Mesenchymal stem cell (in vitro differentiated cells and primary cell): Measurements from ENCODE around the gene PRPF19.

Experiments used
- DNase-seq: peaks from one replicate; pipeline ENCODE4 v3.0.0-alpha.2; 2013
- H2AFZ ChIP-seq: one replicate; pipeline ENCODE4 v1.6.1; 2013; ENCODE audit warnings: low read depth, mild to moderate bottlenecking, control low read depth, inconsistent platforms, low read length, moderate library complexity
- H2AK5ac ChIP-seq: 2 replicates; pipeline ENCODE4 v1.6.1; 2013; ENCODE audit warnings: low read length, moderate library complexity, mild to moderate bottlenecking, inconsistent platforms; ENCODE audit not compliant: severe bottlenecking
- H2BK120ac ChIP-seq: one replicate; pipeline ENCODE4 v1.6.1; 2013; ENCODE audit warnings: low read depth, mild to moderate bottlenecking, inconsistent platforms, low read length, moderate library complexity
- H2BK12ac ChIP-seq, 2 experiments: one replicate each; pipeline ENCODE4 v1.6.1; 2013; ENCODE audit warnings: inconsistent platforms in 2 of 2, low read length in 2 of 2, mild to moderate bottlenecking in 2 of 2, moderate library complexity in 2 of 2, control low read depth in 1 of 2
- H2BK15ac ChIP-seq: one replicate; pipeline ENCODE4 v1.6.1; 2013; ENCODE audit warnings: mild to moderate bottlenecking, low read depth, inconsistent platforms; ENCODE audit not compliant: poor library complexity, severe bottlenecking
- H2BK5ac ChIP-seq: 2 replicates; pipeline ENCODE4 v1.6.1; 2013; ENCODE audit warnings: low read depth, mild to moderate bottlenecking, low read length, control low read depth, inconsistent platforms; ENCODE audit not compliant: poor library complexity, severe bottlenecking
- H3K14ac ChIP-seq, 2 experiments: one replicate each; pipeline ENCODE4 v1.6.1; 2013; ENCODE audit warnings: inconsistent platforms in 2 of 2, low read length in 2 of 2, control low read depth in 1 of 2, mild to moderate bottlenecking in 1 of 2, moderate library complexity in 1 of 2
- H3K18ac ChIP-seq, 2 experiments: one replicate each; pipeline ENCODE4 v1.6.1; 2013; ENCODE audit warnings: inconsistent platforms in 2 of 2, low read length in 2 of 2, control low read depth in 1 of 2, low read depth in 1 of 2, mild to moderate bottlenecking in 1 of 2
- H3K23ac ChIP-seq, 2 experiments: one replicate each; pipeline ENCODE4 v1.6.1; 2013; ENCODE audit warnings: inconsistent platforms in 2 of 2, low read length in 2 of 2, mild to moderate bottlenecking in 2 of 2, moderate library complexity in 2 of 2, control low read depth in 1 of 2
- H3K27ac ChIP-seq: 2 replicates; pipeline ENCODE4 v1.5.1; 2013; ENCODE audit warnings: mild to moderate bottlenecking, moderate library complexity, low read length, control low read depth, inconsistent platforms; ENCODE audit not compliant: poor library complexity, severe bottlenecking
- H3K27me3 ChIP-seq, 2 experiments: 2 replicates each; pipeline versions ENCODE4 v1.6.1 to v1.7.0; 2013; ENCODE audit warnings: low read length in 2 of 2, mild to moderate bottlenecking in 2 of 2, moderate library complexity in 2 of 2, control low read depth in 1 of 2, inconsistent platforms in 1 of 2; ENCODE audit not compliant: control insufficient read depth in 1 of 2, insufficient read depth in 1 of 2
- H3K36me3 ChIP-seq, 2 experiments: 2 replicates each; pipeline versions ENCODE4 v1.6.1 to v1.7.0; 2013; ENCODE audit warnings: low read length in 2 of 2, control low read depth in 1 of 2, inconsistent platforms in 1 of 2, low read depth in 1 of 2, mild to moderate bottlenecking in 1 of 2; ENCODE audit not compliant: insufficient read depth in 2 of 2, control insufficient read depth in 1 of 2
- H3K4ac ChIP-seq, 2 experiments: one replicate each; pipeline ENCODE4 v1.6.1; 2013; ENCODE audit warnings: inconsistent platforms in 2 of 2, low read length in 2 of 2, mild to moderate bottlenecking in 2 of 2, moderate library complexity in 2 of 2, control low read depth in 1 of 2, low read depth in 1 of 2
- H3K4me1 ChIP-seq: 2 replicates; pipeline ENCODE4 v1.6.1; 2013; ENCODE audit warnings: low read depth, low read length, control low read depth; ENCODE audit not compliant: control insufficient read depth, insufficient read depth
- H3K4me2 ChIP-seq: 2 replicates; pipeline ENCODE4 v1.6.1; 2013; ENCODE audit warnings: low read length, mild to moderate bottlenecking, inconsistent platforms; ENCODE audit not compliant: poor library complexity, severe bottlenecking
- H3K4me3 ChIP-seq, 2 experiments: 2 replicates each; pipeline versions ENCODE4 v1.5.1 to v1.7.0; 2013; ENCODE audit warnings: low read length in 2 of 2, mild to moderate bottlenecking in 2 of 2, control low read depth in 1 of 2, low read depth in 1 of 2; ENCODE audit not compliant: insufficient read depth in 1 of 2
- H3K79me1 ChIP-seq: replicated peaks from 2 replicates; pipeline ENCODE4 v1.6.1; 2013; ENCODE audit warnings: mild to moderate bottlenecking, control low read depth, low read length, inconsistent platforms; ENCODE audit not compliant: poor library complexity, severe bottlenecking
- H3K9ac ChIP-seq: 2 replicates; pipeline ENCODE4 v1.7.0; 2013; ENCODE audit warnings: mild to moderate bottlenecking, low read length, moderate library complexity
- H3K9me3 ChIP-seq: 2 replicates; pipeline ENCODE4 v1.7.0; 2013; ENCODE audit warnings: mild to moderate bottlenecking, low read length; ENCODE audit not compliant: control insufficient read depth
- H4K8ac ChIP-seq: one replicate; pipeline ENCODE4 v1.6.1; 2013; ENCODE audit warnings: inconsistent platforms, mild to moderate bottlenecking, low read length, moderate library complexity
- H4K91ac ChIP-seq: one replicate; pipeline ENCODE4 v1.6.1; 2013; ENCODE audit warnings: mild to moderate bottlenecking, low read length, inconsistent platforms
- WGBS: methylation state at CpG from one replicate; pipeline ENCODE4 v1.1.7; 2013; ENCODE audit warnings: mixed read lengths; 5-methylcytosine and 5-hydroxymethylcytosine counted together

Gene PRPF19

GRCh38 chr11:60945295-60945667 lies 38.9 kb upstream of the PRPF19 start:
- H2BK12ac ChIP-seq, result no peak overlapping the region
- H4K91ac ChIP-seq, result no peak overlapping the region
- no peak overlapping the region for H2BK15ac ChIP-seq
- no peak overlapping the region for H3K9ac ChIP-seq
- no peaks in the 10 kb centered on the region for H3K27me3 ChIP-seq
- no peak overlapping the region for H3K27ac ChIP-seq
- H4K8ac ChIP-seq, result no peak overlapping the region
- H2AK5ac ChIP-seq, result no peak overlapping the region
- H3K4me3 ChIP-seq, result no peak overlapping the region
- H3K36me3 ChIP-seq, result peaks cover 27 to 51% of the 10 kb centered on the region in 2 experiments
- H3K9me3 ChIP-seq, result no peaks in the 10 kb centered on the region
- WGBS, result 82% methylated on average over 3 of the region's 5 CpGs
- H2AFZ ChIP-seq, result no peak overlapping the region
- no peak overlapping the region for H3K23ac ChIP-seq
- H2BK120ac ChIP-seq, result no peak overlapping the region
- H3K18ac ChIP-seq, result no peak overlapping the region
- no peak overlapping the region for H2BK5ac ChIP-seq
- H3K79me1 ChIP-seq, result peaks cover 6% of the 10 kb centered on the region
- DNase-seq, result no peak
- H3K14ac ChIP-seq, result no peak overlapping the region
- peaks cover 4% of the 10 kb centered on the region for H3K4me1 ChIP-seq
- no peak overlapping the region for H3K4me2 ChIP-seq
- no peak overlapping the region for H3K4ac ChIP-seq

GRCh38 chr11:60944490-60945294 lies 38.3 kb upstream of the PRPF19 start:
- no peak overlapping the region for H3K9ac ChIP-seq
- H2BK5ac ChIP-seq, result no peak overlapping the region
- 93% methylated on average over 9 of the region's 11 CpGs for WGBS
- H3K27me3 ChIP-seq, result no peaks in the 10 kb centered on the region
- no peak overlapping the region for H3K23ac ChIP-seq
- H2AFZ ChIP-seq, result no peak overlapping the region
- H3K9me3 ChIP-seq, result no peaks in the 10 kb centered on the region
- H3K27ac ChIP-seq, result no peak overlapping the region
- H2BK120ac ChIP-seq, result no peak overlapping the region
- H3K4me2 ChIP-seq, result no peak overlapping the region
- no peak overlapping the region for H3K14ac ChIP-seq
- no peak for DNase-seq
- no peak overlapping the region for H2BK15ac ChIP-seq
- H3K4me1 ChIP-seq, result peaks cover 4% of the 10 kb centered on the region
- H3K36me3 ChIP-seq, result peaks cover 27 to 53% of the 10 kb centered on the region in 2 experiments
- peaks cover 6% of the 10 kb centered on the region for H3K79me1 ChIP-seq
- H2AK5ac ChIP-seq, result no peak overlapping the region
- H4K91ac ChIP-seq, result no peak overlapping the region
- H3K18ac ChIP-seq, result no peak overlapping the region
- no peak overlapping the region for H3K4me3 ChIP-seq
- H2BK12ac ChIP-seq, result no peak overlapping the region
- no peak overlapping the region for H3K4ac ChIP-seq
- no peak overlapping the region for H4K8ac ChIP-seq

GRCh38 chr11:60942970-60943565 lies 36.7 kb upstream of the PRPF19 start:
- Histone ChIP-seq H3K27ac (no peak overlapping the region), H3K79me1 (peaks cover 4% of the 10 kb centered on the region), H3K9me3 (no peaks in the 10 kb centered on the region), H2BK5ac (no peak overlapping the region), H4K8ac (no peak overlapping the region), H2BK15ac (no peak overlapping the region), H3K27me3 (no peaks in the 10 kb centered on the region), H2AFZ (no peak overlapping the region), H4K91ac (no peak overlapping the region), H3K36me3 (peaks cover 40 to 60% of the 10 kb centered on the region in 2 experiments), H3K4ac (no peak overlapping the region), H3K14ac (no peak overlapping the region), H3K4me1 (peaks cover 2% of the 10 kb centered on the region), H3K23ac (no peak overlapping the region), H3K4me3 (no peak overlapping the region), H2AK5ac (no peak overlapping the region), H3K4me2 (no peak overlapping the region), H2BK12ac (no peak overlapping the region), H3K18ac (no peak overlapping the region), H3K9ac (no peak overlapping the region), H2BK120ac (no peak overlapping the region)
- WGBS, result 86% methylated on average over 7 of the region's 9 CpGs
- no peak for DNase-seq

DNA sequence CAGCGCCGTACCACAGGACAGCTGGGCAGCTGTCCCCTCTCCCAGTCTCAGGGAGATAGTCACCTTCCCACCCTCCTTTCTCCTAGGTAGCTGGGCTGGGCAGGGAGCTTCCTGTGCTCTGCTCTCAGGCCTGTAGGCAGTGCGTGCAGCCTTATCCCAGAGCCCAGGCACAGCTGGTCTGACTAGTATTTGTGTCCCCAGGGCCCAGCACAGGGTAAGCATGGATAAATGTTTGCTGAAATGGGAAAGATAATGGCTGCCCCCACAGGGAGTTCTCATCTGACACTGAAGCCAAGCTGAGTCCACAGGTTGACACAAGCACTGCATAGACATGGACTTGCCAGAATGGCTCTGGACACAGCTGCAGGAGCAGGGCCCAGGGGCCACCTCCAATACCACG lies 35.8 kb upstream of the PRPF19 start:
- peaks cover 48 to 60% of the 10 kb centered on the region in 2 experiments for H3K36me3 ChIP-seq
- H3K9ac ChIP-seq, result no peak overlapping the region
- H2AK5ac ChIP-seq, result no peak overlapping the region
- no peaks in the 10 kb centered on the region for H3K27me3 ChIP-seq
- H3K79me1 ChIP-seq, result peaks cover 4% of the 10 kb centered on the region
- WGBS, result 87% methylated on average over 4 of the region's 4 CpGs
- H2BK5ac ChIP-seq, result no peak overlapping the region
- no peaks in the 10 kb centered on the region for H3K9me3 ChIP-seq
- H3K4me3 ChIP-seq, result no peak overlapping the region
- no peak for DNase-seq
- no peak overlapping the region for H4K91ac ChIP-seq
- H3K4ac ChIP-seq, result no peak overlapping the region
- no peak overlapping the region for H3K4me2 ChIP-seq
- H2BK15ac ChIP-seq, result no peak overlapping the region
- no peak overlapping the region for H2AFZ ChIP-seq
- H3K27ac ChIP-seq, result no peak overlapping the region
- no peak overlapping the region for H4K8ac ChIP-seq
- no peak overlapping the region for H2BK120ac ChIP-seq
- H3K23ac ChIP-seq, result no peak overlapping the region
- H3K14ac ChIP-seq, result no peak overlapping the region
- no peak overlapping the region for H3K18ac ChIP-seq
- H2BK12ac ChIP-seq, result no peak overlapping the region
- peaks cover 2% of the 10 kb centered on the region for H3K4me1 ChIP-seq
